ENCODE results near the gene PLXNB1.
"Not testable (repeated sequence)": the region's sequence is repeated elsewhere in the genome, so short reads cannot be mapped to it uniquely, and the experiment has no call there.

The PLXNB1 gene

DNA sequence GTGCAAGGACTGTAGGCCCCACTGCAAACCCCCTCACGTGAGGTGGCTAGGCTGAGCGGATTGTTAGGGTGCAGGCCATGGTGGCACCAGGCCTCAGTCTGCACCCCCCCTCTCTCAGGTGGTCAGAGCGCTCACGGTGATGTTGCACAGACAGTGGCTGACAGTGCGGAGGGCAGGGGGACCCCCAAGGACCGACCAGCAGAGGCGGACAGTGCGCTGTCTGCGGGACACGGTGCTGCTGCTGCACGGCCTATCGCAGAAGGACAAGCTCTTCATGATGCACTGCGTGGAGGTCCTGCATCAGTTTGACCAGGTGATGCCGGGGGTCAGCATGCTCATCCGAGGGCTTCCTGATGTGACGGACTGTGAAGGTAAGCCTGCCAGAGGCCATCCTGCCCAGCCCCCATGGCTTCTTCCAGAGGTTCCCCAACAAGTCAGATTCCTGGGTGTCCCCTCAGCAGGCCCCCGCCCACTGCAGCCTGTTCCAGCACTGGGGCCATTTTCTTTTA lies 34.9 kb upstream of the PLXNB1 start:
- no peak overlapping the region for H3K4me3 ChIP-seq (ENCODE audit: low read depth, low read length)
- TF ChIP-seq, protein P1, sequence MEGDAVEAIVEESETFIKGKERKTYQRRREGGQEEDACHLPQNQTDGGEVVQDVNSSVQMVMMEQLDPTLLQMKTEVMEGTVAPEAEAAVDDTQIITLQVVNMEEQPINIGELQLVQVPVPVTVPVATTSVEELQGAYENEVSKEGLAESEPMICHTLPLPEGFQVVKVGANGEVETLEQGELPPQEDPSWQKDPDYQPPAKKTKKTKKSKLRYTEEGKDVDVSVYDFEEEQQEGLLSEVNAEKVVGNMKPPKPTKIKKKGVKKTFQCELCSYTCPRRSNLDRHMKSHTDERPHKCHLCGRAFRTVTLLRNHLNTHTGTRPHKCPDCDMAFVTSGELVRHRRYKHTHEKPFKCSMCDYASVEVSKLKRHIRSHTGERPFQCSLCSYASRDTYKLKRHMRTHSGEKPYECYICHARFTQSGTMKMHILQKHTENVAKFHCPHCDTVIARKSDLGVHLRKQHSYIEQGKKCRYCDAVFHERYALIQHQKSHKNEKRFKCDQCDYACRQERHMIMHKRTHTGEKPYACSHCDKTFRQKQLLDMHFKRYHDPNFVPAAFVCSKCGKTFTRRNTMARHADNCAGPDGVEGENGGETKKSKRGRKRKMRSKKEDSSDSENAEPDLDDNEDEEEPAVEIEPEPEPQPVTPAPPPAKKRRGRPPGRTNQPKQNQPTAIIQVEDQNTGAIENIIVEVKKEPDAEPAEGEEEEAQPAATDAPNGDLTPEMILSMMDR (IDR thresholded peaks at IDR 0.05; ENCODE audit: borderline replicate concordance, insufficient read depth, low read depth, low read length), result no peak

DNA sequence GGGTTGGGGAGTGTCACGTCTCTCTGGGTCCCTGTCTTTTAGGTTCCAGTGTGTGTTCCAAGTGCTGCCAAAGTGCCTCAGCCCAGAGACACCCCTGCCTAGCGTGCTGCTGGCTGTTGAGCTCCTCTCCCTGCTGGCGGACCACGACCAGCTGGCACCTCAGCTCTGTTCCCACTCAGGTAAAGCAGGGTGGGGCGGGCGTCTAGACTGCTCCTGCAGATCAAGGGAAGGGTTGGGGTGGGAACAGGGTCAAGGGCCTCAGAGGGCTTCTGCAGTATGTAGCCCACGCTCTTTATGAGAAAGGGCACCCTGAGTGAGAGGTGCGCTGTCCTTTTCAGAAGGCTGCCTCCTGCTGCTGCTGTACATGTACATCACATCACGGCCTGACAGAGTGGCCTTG lies 33.8 kb upstream of the PLXNB1 start:
- H3K4me3 ChIP-seq (ENCODE audit: low read depth, low read length), result no peak overlapping the region
- TF ChIP-seq, protein P1 (IDR thresholded peaks at IDR 0.05; ENCODE audit: borderline replicate concordance, insufficient read depth, low read depth, low read length), result no peak

DNA sequence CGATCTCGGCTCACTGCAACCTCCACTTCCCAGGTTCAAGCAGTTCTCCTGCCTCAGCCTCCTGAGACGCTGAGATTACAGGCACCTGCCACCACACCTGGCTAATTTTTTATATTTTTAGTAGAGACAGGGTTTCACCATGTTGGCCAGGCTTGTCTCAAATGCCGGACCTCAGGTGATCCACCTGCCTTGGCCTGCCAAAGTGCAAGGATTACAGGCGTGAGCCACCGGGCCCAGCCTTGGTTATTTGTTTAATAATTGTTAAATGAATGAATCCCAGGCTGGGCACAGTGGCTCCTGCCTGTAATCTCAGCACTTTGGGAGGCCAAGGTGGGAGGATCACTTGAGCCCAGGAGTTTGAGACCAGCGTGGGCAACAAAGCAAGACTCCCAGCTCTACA lies 31.9 kb upstream of the PLXNB1 start:
- H3K4me3 ChIP-seq (ENCODE audit: low read depth, low read length), result not testable (repeated sequence)

DNA sequence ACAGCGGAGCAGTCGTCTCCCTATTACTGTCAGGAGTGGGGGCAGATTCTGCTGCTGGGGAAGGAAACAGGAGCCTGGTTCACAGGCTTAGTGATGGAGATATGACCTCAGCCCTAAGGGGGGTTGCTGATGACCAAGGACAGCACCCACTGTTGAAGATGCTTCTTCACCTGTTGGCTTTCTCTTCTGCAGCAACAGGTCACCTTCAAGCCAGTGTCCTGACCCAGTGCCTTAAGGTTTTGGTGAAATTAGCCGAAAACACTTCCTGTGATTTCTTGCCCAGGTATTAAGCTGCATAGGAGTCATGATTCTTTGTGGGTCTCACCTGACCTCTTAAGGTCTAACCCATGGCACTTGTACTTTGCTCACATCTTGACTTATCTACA lies 30.6 kb upstream of the PLXNB1 start:
- TF ChIP-seq, protein P1 (IDR thresholded peaks at IDR 0.05; ENCODE audit: borderline replicate concordance, insufficient read depth, low read depth, low read length), result no peak
- no peak overlapping the region for H3K4me3 ChIP-seq (ENCODE audit: low read depth, low read length)

DNA sequence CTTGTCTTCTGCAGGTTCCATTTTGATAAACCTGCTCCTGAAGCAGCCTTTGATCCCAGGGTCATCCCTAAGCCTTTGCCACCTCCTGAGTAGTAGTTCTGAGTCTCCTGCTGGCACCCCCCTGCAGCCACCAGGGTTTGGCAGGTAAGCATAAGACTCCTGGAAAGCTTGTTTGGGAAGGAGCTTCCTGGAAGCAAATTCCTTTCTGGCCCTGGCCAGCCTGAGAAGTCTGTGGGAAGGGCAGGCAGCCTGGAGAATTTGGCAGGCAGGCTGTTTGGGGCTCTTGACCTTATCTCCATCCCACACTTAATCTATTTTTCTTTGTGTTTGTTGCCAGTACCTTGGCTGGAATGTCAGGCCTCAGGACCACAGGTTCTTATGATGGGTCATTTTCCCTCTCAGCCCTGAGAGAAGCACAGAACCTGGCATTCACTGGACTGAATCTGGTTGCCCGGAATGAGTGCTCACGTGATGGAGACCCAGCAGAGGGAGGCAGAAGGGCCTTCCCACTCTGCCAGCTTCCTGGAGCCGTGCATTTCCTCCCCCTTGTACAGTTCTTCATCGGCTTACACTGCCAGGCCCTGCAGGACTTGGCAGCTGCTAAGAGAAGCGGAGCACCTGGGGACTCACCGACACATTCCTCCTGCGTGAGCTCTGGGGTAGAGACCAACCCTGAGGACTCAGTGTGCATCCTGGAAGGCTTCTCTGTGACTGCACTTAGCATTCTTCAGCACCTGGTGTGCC lies 30.1 kb upstream of the PLXNB1 start:
- no peak overlapping the region for H3K4me3 ChIP-seq (ENCODE audit: low read depth, low read length)
- TF ChIP-seq, protein P1 (IDR thresholded peaks at IDR 0.05; ENCODE audit: borderline replicate concordance, insufficient read depth, low read depth, low read length), result no peak

DNA sequence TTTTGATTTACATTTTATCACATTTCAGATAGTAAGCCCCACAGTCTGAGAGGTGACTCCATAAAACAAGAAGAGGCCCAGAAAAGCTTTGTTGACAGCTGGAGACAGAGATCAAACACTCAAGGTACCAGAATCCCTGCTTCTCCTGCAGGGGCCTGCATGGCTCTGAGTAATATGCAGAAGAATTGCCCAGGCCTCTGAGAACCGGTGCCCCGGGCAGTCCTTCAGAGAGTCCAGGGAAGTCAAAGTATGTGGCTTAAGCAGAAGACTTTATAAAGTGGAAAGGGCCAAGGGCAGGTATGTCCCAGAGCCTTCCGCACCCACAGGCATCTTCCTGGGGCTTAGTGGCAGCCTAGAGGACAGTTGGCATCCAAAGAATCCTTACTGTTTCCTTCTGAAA lies 29.4 kb upstream of the PLXNB1 start:
- no peak overlapping the region for H3K4me3 ChIP-seq (ENCODE audit: low read depth, low read length)
- TF ChIP-seq, protein P1 (IDR thresholded peaks at IDR 0.05; ENCODE audit: borderline replicate concordance, insufficient read depth, low read depth, low read length), result no peak

DNA sequence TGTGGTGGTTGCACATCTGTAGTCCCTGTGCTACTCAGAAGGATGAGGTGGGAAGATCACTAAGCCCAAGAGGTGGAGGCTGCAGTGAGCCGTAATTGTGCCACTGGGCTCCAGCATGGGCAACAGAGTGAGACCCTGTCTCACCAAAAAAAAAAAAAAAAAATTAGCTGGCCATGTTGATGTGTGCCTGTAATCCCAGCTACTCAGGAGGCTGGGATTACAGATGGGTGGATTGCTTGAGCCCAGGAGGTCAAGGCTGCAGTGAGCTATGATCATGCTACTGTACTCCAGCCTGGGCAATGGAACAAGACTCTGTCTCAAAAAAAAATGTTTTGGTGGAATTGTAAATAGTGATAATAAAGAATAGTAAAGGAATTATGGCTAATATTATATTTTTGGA lies 26.6 kb upstream of the PLXNB1 start:
- no peak overlapping the region for H3K4me3 ChIP-seq (ENCODE audit: low read depth, low read length)
- TF ChIP-seq, protein P1 (IDR thresholded peaks at IDR 0.05; ENCODE audit: borderline replicate concordance, insufficient read depth, low read depth, low read length), result no peak
